NCI-H1092 treated with DMSO at 0.1 percent for 48 hours (cell line): ENCODE measurements around the gene SPACA1.
"Not testable (repeated sequence)": the region's sequence is repeated elsewhere in the genome, so short reads cannot be mapped to it uniquely, and the experiment has no call there.

ENCODE experiments used
- DNase-seq: peaks from one replicate; lab custom pipeline; 2025; lab: John Stamatoyannopoulos, UW

The SPACA1 gene, protein sequence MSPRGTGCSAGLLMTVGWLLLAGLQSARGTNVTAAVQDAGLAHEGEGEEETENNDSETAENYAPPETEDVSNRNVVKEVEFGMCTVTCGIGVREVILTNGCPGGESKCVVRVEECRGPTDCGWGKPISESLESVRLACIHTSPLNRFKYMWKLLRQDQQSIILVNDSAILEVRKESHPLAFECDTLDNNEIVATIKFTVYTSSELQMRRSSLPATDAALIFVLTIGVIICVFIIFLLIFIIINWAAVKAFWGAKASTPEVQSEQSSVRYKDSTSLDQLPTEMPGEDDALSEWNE

DNA sequence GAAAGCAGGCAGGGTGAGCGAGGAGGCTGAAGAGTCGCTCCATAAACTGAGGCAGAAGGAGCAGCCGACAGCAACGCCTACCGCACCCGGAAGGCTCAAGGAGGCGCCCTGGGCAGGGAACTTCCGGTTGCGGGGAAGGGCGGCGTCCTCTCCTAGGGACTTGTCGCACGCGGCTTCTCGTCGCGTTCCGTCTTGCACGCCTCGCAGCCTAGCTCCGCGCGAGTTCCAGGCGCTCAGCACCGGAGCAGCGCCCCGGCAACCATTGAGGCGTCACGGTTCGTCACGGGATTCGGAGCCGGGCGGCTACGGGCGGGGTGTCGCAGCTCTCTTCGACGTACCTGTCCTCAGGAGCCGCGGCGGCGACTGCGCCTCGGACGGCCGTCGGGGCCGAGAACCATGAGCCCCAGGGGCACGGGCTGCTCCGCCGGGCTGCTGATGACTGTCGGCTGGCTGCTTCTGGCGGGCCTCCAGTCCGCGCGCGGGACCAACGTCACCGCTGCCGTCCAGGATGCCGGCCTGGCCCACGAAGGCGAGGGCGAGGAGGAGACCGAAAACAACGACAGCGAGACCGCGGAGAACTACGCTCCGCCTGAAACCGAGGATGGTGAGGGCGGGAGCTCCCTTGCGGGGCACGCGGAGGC lies at the start of gene SPACA1:
Gene SPACA1, plus strand, starts transcription at position 332 of the 641 bp plus-strand sequence. Its CDS starts 65 bp downstream, at position 397.
- DNase-seq = no peak

DNA sequence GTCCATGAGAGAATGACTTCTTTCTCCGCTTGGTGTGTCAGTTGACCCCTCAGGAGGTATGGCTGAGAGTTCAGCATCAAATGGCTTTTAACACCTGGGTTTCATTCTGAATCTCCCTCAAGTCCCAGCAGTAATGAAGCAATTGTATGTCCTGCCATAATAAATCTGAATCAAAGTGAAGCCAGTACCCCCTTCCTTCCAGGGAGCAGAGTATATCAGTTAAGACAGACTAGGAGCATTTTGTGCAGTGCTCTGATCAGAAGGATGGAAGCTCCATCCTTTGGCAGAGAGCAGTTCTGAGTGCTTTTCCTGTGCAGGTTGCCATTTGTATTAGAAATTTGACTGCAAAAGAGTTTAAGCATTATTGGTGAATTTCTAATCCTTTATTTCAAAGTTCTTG lies 46.9 kb upstream of the SPACA1 start:
- no peak for DNase-seq

DNA sequence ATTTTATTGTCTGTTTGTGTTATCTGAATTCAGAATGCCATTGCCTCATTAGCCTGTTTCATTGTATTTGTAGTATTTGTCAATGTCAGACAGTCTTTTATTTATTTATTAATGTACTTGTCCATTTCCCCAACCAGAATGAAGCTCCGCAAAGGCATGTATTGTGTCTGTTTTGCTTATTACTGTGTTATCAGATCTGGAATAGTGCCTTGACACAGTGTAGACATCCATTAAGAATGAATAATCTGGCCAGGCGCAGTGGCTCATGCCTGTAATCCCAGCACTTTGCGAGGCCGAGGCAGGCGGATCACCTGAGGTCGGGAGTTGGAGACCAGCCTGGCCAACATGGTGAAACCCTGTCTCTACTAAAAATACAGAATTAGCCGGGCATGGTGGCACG lies 46.4 kb upstream of the SPACA1 start:
- DNase-seq = not testable (repeated sequence)

DNA sequence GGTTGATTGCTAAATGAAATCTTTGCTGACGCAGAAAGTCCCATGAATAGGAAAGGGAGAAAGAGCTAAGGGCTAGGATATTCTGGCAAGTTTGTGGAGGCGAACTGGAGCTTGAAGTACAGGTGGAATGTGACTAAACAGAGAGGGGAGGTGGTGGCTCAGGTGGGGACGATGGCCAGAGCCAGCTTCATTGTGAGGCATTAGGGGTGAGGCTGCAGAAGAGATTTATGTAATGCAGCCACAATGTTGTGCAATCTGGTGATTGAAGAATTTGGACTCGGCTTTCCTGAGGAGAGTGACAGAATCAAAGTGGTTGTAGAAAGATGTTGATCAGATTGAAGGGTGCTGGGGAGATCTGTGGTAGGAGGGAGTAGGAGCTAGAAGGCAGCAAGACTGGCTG lies 42.9 kb upstream of the SPACA1 start:
- no peak for DNase-seq

DNA sequence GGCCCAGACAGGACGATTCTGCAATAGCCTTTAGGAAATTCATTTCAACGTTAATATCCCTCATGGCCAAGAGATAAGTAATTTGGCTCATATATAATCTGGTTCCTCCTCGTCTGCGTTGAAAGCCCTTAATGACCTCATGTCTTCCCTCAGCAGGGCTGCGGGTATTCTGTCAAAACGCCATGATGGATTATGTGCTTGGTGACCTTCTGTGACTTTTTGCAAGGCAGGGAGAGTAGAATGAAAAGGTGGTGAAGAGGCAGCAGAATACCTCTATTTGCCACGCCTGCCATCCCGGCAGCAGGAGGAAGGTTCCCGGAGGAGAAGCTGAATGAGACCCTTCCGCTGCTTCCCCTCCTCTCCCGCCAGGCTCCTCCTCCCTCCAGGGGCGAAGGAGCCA lies 41.1 kb upstream of the SPACA1 start:
- no peak for DNase-seq

DNA sequence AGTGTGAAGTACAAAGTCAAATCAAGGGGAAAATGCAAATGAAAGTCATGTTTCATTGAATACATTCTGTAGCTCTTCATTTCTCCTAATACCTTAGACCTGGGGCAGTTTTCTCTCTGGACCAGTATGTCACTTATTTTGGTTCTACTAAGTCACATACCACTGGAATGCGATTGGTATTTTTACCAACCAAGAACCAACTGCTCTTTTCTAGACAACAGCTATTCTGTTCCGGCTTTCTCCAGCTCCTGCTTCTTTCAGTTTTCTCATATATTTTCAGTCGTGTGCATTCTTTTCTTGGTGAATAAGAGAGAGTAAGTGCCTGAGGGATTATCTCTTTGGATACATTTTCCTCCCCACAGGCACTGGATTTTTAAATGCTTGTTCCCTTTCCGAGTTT lies 39.2 kb upstream of the SPACA1 start:
- DNase-seq = no peak

DNA sequence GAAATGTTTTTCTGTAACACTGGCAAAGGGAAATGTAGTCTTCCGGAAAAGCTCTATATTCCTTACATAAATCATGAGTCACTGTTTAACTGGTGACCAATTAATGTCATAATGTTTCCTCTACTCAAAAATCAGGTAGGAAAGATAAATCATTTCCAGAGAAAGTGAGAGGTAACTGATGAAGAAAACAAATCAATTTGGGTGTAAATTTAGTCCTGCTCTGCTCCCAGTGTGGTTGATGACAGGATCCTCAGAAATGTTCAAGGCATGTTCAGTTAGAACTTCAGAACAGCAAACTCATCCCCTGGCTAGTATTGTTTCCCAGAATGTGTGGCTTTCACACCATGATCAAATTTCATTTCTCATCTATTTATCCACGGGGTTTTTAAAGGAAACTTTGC lies 38.8 kb upstream of the SPACA1 start:
- DNase-seq = no peak

DNA sequence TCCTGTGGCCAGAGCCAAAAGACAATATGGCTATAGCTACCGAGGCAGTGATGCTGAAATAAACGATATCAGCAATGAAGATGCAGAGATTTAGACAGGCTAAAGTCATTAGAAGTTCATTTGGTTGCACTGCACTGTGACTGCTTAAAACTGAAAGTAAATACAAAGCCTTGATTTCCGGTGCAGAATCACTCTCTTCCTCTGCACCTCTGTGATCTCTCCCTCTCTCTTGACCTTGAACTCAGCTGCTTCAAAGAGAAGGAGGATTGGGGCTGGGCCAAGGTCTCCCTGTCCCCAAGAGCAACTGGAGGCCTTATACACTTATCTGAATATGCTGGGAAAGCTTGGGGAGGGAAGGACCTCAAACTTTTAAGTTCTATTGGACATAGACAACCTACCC lies 34.6 kb upstream of the SPACA1 start:
- DNase-seq = no peak

DNA sequence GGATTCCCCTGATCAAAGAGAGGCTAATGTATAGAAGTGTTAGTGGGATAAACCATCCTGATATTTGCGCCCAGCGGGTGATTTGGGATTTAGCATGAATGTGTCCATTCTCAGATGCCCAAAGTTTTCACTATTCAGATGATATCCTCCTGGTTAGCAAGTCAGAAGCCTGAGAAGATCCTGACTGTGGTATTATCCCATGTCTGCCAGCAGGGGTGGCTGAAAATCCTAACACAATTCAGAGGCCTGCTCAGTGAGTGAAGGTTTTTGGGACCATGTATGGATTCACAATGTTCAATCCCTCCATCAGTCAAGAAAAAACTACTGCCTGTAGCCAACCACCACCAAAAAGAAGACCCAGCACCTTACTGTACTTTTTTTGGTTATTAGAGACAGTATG lies 34.1 kb upstream of the SPACA1 start:
- no peak for DNase-seq

DNA sequence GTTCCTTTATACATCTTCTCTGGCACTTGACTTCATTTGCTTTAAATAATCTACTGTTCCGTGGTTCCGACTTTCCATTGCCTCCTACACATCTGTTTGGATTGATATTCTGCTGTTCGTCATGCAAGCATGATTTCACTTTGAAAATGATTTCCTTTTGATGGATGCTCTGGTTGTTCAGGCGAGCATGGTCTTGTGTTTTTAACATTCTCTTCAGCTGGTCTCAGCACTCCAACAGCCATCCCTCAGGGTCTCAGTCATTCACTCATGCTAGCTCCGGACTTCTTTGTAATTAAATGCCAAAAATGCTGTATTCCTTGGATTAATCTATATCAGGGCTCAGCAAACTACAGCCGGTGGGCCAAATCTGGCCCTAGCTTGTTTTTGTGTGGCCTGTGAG lies 27.2 kb upstream of the SPACA1 start:
- DNase-seq = no peak

DNA sequence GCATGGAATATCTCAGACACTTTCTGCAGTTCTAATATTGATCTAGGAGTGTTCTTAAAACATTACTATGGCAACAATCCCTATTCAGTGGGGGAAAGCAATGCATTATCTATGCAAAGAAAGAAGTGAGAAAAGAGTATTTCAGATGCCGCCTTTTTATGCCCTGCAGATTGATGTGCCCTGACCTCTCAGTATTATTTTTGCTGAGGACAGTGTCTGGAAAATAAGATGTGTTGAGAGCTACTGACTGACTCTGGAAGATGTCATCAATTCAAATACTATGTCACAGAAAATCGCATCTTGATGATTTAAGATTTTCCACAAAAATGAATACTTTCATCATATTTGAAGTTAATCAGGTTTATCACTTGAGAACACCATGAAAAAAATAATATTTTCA lies 22.9 kb upstream of the SPACA1 start:
- no peak for DNase-seq

DNA sequence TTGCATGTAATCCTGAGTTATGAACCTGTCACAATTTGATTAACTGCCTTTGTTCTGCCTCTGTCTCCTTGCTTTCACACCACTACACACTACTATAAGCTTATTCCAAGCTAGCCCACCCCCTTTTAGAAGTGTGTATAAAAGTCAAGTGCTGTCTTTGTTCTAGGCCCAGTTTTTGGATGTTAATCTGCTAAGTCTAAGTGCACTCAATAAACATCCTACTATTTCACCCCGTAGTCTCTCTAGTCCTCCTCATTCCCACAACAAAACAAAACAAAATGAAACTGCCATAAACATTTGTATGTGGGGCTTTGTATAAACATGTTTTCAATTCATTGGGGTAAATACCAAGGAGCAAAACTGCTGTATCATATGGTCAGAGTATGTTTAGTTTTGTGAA lies 16.1 kb upstream of the SPACA1 start:
- DNase-seq = no peak

DNA sequence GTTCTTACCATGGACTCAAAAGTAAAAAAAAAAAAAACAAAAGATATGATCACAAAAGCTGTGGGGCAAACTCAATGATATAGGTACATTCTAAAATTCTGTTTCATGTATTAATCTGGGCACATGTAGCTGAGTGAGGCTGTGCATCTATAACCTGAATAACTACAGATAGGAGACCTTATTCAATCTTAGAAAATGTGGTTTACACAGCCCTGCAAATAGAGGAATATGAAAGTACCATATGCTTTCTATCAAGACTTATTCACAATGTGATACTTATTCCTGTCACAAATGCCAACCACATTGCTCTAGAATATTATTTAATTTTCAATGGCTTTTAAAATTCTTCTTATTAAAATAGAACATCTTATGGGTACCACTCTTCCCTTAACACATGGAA lies 3.1 kb upstream of the SPACA1 start:
- no peak for DNase-seq

DNA sequence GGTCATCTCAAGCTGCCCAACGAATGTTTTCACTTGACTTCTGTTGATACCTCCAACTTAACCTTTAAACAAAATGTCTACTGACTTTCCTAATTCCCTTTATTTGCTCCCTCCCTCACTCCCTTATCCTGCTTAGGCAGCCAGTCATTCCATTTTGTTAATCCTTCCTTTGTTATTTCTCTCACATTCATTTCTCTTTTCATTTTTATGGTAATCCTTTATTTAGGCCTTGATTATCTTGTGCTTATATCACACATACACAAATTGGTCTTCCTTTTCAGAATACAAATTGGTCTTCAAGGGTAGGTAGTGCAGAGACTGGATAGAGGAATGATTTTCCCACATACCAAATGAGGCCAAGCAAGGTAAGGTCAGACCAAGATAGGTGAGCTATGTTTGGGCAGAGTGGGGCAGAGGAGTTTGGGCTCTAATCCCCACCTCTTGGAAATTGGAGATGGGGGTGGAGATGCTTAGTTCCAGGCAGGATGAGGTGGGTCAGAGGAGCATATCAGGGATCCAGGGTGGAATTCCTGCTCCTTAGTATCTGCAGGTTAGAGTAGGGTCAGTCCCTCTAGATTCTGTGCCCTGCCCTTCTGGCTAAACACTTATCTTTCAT lies 2.0 kb upstream of the SPACA1 start:
- no peak for DNase-seq

DNA sequence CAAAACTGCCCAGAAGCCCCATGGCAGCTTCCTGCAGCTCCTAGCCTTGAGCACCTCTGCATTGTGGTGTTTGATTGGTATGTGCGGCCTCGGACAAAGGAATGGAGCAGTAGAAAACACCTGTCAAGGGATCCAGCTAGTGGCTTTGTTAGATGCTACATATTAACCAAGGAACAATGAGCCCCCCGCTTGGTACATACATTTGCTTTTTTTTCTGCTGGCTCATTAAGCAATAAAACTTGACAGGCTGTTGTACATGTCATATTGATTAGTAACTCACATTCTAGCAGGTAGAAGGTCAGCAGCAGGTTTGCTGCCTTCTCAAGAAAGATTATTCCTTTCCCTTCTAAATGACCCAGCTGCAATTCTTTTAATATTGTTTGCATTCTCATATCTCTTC lies 937 bp downstream of the SPACA1 start:
- no peak for DNase-seq

DNA sequence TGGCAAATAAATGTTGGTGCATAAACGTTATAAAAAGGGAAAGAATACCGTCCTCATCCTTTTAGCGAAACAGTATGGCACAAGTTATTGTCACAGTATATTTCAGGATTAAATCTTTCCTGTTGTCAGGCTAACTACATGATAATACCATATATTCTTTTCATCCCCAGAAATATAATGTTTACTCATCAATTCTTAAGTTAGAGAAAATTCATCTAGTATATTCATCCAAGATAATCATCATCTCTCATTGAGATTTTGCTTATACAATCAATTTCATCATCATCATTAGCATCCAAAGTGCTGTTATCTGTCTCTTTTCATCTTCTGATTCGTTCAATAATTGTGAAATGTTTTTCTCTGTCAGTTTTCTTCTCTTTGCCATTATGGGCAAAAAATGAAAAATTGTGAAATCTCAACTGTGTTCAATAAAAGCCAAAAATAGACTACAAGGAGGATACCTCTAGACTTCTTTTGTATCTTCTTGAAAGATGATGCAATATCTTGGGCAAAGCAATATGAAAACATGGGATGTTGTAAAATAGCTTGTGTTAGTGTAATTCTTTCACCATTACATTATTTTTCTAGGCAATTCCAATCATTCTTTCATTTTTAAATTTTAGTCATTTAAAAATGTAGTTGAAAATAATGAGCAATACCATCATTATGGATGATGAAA lies 2.6 kb downstream of the SPACA1 start:
- no peak for DNase-seq

DNA sequence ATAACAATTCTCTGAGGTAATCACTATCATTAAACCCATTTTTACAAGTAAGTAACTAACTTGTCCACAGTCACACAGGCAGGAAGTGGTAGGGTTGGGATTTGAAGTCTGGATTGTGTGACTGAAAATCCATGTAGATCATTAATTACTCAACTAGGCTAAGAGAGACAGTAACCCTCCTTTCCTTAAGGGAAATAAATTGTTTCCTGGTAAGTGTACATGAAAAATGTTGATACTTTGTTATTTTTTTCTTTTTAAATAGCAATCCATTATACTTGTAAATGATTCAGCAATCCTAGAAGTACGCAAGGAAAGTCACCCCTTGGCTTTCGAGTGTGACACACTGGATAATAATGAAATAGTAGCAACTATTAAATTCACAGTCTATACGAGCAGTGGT lies 11.6 kb downstream of the SPACA1 start:
- DNase-seq = no peak

DNA sequence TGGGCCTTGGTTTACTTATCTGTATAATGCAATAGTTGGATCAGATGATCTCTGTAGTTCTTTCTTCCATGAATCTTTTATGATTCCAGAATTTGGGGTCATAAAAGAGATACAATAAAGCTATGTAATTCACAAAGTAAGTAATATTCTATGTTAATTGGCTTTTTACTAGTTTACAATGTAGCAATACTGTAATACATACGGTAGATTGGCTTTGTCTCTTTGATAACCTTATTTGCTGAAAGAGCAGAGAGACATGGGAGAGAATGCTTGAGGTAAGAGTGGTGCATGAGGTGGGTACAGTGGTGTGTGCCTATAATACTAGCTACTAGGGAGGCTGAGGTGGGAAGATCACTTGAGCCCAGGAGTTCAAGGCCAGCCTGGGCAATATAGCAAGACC lies 14.7 kb downstream of the SPACA1 start:
- DNase-seq = no peak

DNA sequence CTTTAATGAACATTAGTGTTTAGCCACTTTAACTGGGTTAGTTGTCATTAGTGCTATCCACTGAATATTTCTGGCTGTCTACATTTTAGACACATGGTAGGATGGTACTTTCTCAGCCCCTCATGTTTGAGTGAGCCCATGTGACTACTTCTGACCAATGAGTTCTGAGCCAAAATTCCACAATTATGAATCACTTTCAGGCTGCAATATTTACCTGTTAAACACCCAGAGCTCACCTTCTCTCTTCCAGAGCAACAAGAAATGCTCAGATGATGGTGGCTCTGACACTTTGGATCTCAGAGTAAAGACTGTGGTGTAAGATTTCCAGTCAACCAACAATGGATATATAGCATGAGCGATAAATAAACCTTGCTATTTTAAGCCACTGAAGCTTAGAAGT lies 24.8 kb downstream of the SPACA1 start:
- DNase-seq = no peak

DNA sequence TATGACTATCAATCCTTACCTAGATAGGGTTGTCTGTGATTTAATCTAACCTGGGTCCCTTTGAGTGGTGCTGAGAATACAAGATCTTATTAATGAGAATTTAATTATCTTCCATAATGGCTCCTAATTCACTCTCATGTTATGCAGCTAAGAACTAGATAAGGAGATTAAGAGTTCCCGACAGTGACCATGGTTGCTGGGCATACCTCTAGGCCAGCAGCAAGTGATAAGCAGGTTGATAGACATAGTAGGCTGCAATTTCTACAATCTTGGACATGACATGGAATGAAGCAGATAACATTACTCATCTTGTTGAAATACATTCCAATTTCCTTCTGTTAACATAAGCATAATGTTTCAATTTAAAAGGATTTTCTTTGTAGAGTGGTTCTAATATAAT lies 27.1 kb downstream of the SPACA1 start:
- no peak for DNase-seq

DNA sequence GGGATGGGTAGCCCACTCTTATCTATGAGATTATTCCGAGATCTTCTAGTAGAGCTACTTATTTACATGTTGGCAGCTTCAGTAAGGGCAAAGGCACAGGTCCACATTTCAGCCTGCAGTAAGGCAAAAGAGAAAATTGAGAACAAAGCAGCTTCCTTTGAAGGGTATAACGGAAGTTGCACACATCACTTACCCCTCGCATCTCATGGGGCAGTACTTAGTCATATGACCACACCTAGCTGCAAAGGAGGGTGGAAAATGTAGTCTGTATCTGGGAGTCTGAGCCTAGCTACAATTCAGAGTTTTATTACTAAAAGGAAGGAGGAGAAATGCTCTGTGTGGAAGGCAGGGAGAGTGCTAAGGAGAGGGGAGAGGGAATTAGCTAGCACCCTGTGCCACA lies 29.7 kb downstream of the SPACA1 start:
- DNase-seq = no peak

DNA sequence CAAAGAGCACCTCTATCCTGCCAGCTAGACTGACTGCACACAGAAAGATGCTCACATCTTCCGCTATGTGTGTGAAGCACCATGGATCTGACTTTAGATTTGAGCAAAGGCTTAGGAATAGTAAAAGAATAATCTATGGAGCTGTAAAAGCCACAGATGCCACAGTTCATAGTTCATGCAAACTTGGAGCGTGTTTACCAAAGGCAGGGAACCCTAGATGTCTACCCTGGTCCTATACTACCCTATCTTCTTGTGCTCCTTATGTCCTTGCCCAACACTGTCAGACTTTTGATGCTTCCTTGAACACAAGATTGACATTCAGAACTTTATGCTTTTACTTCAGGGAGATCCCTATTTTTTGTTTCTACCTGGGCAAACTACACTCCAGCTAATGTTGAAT lies 39.2 kb downstream of the SPACA1 start:
- no peak for DNase-seq

DNA sequence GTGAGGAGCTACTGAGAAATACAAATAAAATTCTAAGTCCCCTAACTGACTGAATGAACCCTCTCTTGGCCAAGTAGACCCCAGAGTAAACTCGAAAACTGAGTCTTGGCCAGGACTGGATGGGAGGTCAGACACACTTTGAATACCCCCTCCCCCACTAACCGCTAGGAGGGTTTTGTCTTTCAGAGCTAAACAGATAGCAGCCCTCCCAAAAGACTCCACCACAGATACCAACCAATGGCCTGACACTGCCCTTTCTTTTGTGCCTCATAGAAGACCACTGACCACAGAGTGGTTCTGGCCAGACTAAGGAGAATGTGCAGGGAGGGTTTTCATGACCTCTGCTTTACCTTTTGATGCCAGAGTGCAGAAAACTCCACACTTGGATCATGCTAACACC lies 42.1 kb downstream of the SPACA1 start:
- DNase-seq = no peak
